GM23338 (cell line): ENCODE results near the gene LRIG1. TPM values are rescaled to one million over a fixed set of nuclear protein-coding genes. Genes with fewer than 3 reads are reported as not detected.

Experiments
- ATAC-seq: fragments of 200-7000 bp; cut with Tn5 transposase; 3 replicates; pipeline ENCODE4 v1.9.1; 2020
- DNase-seq: peaks from one replicate; pipeline ENCODE4 v3.0.0-alpha.2; 2015; ENCODE audit warnings: low spot score
- H2AFZ ChIP-seq: fragments of 200-600 bp; sonication (generic); 2 replicates; pipeline ENCODE4 v1.8.0; 2016; ENCODE audit warnings: antibody characterized with exemption, mild to moderate bottlenecking, moderate library complexity
- H3F3A ChIP-seq: fragments of 200-600 bp; sonication (generic); replicated peaks from 2 replicates; pipeline ENCODE4 v1.8.0; 2017; ENCODE audit warnings: antibody characterized with exemption, mixed run types, low read depth
- H3K27ac ChIP-seq: fragments of 200-600 bp; sonication (generic); 2 replicates; pipeline ENCODE4 v1.6.1; 2016; ENCODE audit warnings: low read depth
- H3K27me3 ChIP-seq: fragments of 200-600 bp; sonication (generic); 2 replicates; pipeline ENCODE4 v1.8.0; 2016; ENCODE audit warnings: mild to moderate bottlenecking, mixed run types, moderate library complexity; ENCODE audit not compliant: insufficient read depth
- H3K36me3 ChIP-seq: fragments of 200-600 bp; sonication (generic); 2 replicates; pipeline ENCODE4 v1.8.0; 2016; ENCODE audit warnings: mild to moderate bottlenecking; ENCODE audit not compliant: insufficient read depth
- H3K4me1 ChIP-seq: fragments of 200-600 bp; sonication (generic); 2 replicates; pipeline ENCODE4 v1.8.0; 2016; ENCODE audit warnings: mild to moderate bottlenecking, moderate library complexity; ENCODE audit not compliant: insufficient read depth
- H3K4me2 ChIP-seq: fragments of 200-600 bp; sonication (generic); 2 replicates; pipeline ENCODE4 v1.7.1; 2017; ENCODE audit warnings: mixed run types
- H3K4me3 ChIP-seq: fragments of 200-600 bp; sonication (generic); 2 replicates; pipeline ENCODE4 v1.6.1; 2016; ENCODE audit warnings: mixed run types
- H3K79me2 ChIP-seq: fragments of 200-600 bp; sonication (generic); replicated peaks from 2 replicates; pipeline ENCODE4 v1.8.0; 2017; ENCODE audit warnings: mild to moderate bottlenecking; ENCODE audit not compliant: insufficient read depth
- H3K9me2 ChIP-seq: fragments of 200-600 bp; sonication (generic); 2 replicates; pipeline ENCODE4 v1.8.0; 2017; ENCODE audit not compliant: insufficient read depth
- H4K20me1 ChIP-seq: fragments of 200-600 bp; sonication (generic); replicated peaks from 2 replicates; pipeline ENCODE4 v1.8.0; 2017; ENCODE audit warnings: mild to moderate bottlenecking; ENCODE audit not compliant: insufficient read depth
- H3K27ac Mint-ChIP-seq: 2 replicates; pipeline ENCODE4 v1.8.0; 2020; ENCODE audit warnings: inconsistent platforms, mild to moderate bottlenecking, moderate library complexity, mixed read lengths
- H3K27me3 Mint-ChIP-seq: 3 replicates; pipeline ENCODE4 v1.8.0; 2022; ENCODE audit warnings: low read depth, mild to moderate bottlenecking, moderate library complexity, mixed read lengths, inconsistent platforms; ENCODE audit not compliant: insufficient read depth, poor library complexity
- H3K36me3 Mint-ChIP-seq: 3 replicates; pipeline ENCODE4 v1.8.0; 2021; ENCODE audit warnings: low read depth, mild to moderate bottlenecking, inconsistent platforms, moderate library complexity, mixed read lengths
- H3K4me1 Mint-ChIP-seq: 3 replicates; pipeline ENCODE4 v1.8.0; 2020; ENCODE audit warnings: mild to moderate bottlenecking, inconsistent platforms, mixed read lengths
- H3K4me3 Mint-ChIP-seq: 3 replicates; pipeline ENCODE4 v1.8.0; 2021; ENCODE audit warnings: moderate library complexity, mild to moderate bottlenecking, inconsistent platforms, mixed read lengths
- H3K9me3 Mint-ChIP-seq: 3 replicates; pipeline ENCODE4 v1.8.0; 2020; ENCODE audit warnings: moderate library complexity, mild to moderate bottlenecking, inconsistent platforms, mixed read lengths
- CREB1 ChIP-seq: fragments of 250-450 bp; sonication (Bioruptor Pico); IDR thresholded peaks from 2 replicates; pipeline ENCODE4 v1.5.0; 2020; ENCODE audit warnings: low read depth, mild to moderate bottlenecking, moderate library complexity
- EZH2 ChIP-seq: fragments of 200-600 bp; sonication (generic); IDR thresholded peaks from one replicate; pipeline ENCODE4 v1.8.0; 2017; ENCODE audit warnings: antibody characterized with exemption, mild to moderate bottlenecking, low read depth; ENCODE audit not compliant: unreplicated experiment
- EZH2phosphoT487 ChIP-seq: fragments of 200-600 bp; sonication (generic); IDR thresholded peaks from one replicate; pipeline ENCODE4 v1.8.1; 2018; ENCODE audit warnings: antibody characterized with exemption; ENCODE audit not compliant: unreplicated experiment
- NANOG ChIP-seq: IDR thresholded peaks from 2 replicates; pipeline ENCODE4 v1.6.1; 2016; ENCODE audit warnings: antibody characterized with exemption, borderline replicate concordance
- POLR2AphosphoS5 ChIP-seq: IDR thresholded peaks from 2 replicates; pipeline ENCODE4 v1.6.1; 2016; ENCODE audit warnings: antibody characterized with exemption, low read depth
- STAT1 ChIP-seq: IDR thresholded peaks from one replicate; pipeline ENCODE4 v1.6.1; 2016; ENCODE audit warnings: antibody characterized with exemption; ENCODE audit not compliant: unreplicated experiment
- ZNF114 ChIP-seq: fragments of 250-450 bp; sonication (Bioruptor Pico); IDR thresholded peaks from 2 replicates; pipeline ENCODE4 v1.5.0; 2020; ENCODE audit warnings: mild to moderate bottlenecking, moderate library complexity
- ZNF331 ChIP-seq: fragments of 250-450 bp; sonication (Bioruptor Pico); IDR thresholded peaks from 2 replicates; pipeline ENCODE4 v1.5.0; 2020; ENCODE audit warnings: low read depth, mild to moderate bottlenecking, moderate library complexity
- polyA plus RNA-seq: library from polyadenylated mRNA; unstranded; fragments of >200 nt; fragmentation: Nextera tagmentation; extraction: Ambion mirVana; gene quantifications from 2 replicates; pipeline ENCODE4 v1.2.1, GENCODE V29; 2016
- total RNA-seq: library from RNA; depleted of rRNA; stranded (reverse); fragments of >200 nt; shearing (Covaris generic); gene quantifications from 2 replicates; pipeline ENCODE4 v1.2.3, GENCODE V29; 2014
- TF ChIP-seq, protein P1 (sequence below): IDR thresholded peaks from 2 replicates; pipeline ENCODE4 v1.6.1; 2016; ENCODE audit warnings: antibody characterized with exemption
- TF ChIP-seq, protein P2 (sequence below), 2 experiments: fragments of 200-600 bp in 1 of 2; sonication (generic) in 1 of 2; conservative IDR thresholded peaks; 2 replicates each; pipeline versions ENCODE4 v1.5.1 to v1.6.1; 2016 to 2017; ENCODE audit warnings: antibody characterized with exemption in 2 of 2, low read depth in 2 of 2, mild to moderate bottlenecking in 2 of 2, moderate library complexity in 1 of 2
- TF ChIP-seq, protein P3 (sequence below): IDR thresholded peaks from one replicate; pipeline ENCODE4 v1.6.1; 2018; ENCODE audit warnings: antibody characterized with exemption; ENCODE audit not compliant: unreplicated experiment

LRIG1 gene
- total and polyA plus RNA-seq, 2 experiments from 2014 or later = 40.0 to 134 TPM

DNA sequence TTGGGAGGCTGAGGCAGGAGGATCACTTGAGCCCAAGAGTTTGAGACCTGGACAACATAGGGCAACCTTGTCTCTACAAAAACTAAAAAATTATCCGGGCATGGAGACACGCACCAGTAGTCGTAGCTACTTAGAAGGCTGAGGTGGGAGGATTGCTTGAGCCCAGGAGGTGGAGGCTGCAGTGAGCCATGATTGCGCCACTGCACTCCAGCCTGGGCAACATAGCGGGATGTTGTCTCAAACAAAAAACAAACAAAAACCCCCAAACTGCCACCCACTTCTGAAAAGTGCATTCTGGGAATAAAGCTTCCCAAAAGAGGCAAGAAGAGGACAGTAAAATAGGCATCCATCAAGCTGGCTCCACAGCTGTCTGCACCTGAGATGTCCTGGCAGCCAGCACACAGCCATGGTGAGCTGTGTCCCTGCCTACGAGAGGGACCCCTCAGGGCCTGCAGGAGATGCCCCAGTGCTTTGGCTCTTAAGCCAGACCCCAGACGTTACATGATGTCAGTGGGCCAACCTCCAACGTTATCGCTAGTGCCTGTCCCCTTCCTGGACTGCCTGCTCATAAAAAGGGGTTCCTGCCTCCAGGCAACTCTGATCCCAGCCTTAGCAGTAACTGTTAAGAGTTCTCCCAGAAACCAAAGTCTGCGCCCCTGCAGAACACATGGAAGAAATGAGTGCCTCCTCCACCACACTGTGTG, 101.1 kb downstream of the LRIG1 start:
- no peaks in the 10 kb centered on the region; the same call in 2 of the 3 replicates for H3K9me3 Mint-ChIP-seq
- TF ChIP-seq STAT1 = no peak
- TF ChIP-seq CREB1 (CRISPR knock-in tag) = no peak
- no peak for TF ChIP-seq ZNF331 (CRISPR knock-in tag)
- TF ChIP-seq ZNF114 (CRISPR knock-in tag) = no peak
- TF ChIP-seq, protein P1, sequence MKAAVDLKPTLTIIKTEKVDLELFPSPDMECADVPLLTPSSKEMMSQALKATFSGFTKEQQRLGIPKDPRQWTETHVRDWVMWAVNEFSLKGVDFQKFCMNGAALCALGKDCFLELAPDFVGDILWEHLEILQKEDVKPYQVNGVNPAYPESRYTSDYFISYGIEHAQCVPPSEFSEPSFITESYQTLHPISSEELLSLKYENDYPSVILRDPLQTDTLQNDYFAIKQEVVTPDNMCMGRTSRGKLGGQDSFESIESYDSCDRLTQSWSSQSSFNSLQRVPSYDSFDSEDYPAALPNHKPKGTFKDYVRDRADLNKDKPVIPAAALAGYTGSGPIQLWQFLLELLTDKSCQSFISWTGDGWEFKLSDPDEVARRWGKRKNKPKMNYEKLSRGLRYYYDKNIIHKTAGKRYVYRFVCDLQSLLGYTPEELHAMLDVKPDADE = no peak
- TF ChIP-seq, protein P2, sequence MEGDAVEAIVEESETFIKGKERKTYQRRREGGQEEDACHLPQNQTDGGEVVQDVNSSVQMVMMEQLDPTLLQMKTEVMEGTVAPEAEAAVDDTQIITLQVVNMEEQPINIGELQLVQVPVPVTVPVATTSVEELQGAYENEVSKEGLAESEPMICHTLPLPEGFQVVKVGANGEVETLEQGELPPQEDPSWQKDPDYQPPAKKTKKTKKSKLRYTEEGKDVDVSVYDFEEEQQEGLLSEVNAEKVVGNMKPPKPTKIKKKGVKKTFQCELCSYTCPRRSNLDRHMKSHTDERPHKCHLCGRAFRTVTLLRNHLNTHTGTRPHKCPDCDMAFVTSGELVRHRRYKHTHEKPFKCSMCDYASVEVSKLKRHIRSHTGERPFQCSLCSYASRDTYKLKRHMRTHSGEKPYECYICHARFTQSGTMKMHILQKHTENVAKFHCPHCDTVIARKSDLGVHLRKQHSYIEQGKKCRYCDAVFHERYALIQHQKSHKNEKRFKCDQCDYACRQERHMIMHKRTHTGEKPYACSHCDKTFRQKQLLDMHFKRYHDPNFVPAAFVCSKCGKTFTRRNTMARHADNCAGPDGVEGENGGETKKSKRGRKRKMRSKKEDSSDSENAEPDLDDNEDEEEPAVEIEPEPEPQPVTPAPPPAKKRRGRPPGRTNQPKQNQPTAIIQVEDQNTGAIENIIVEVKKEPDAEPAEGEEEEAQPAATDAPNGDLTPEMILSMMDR (conservative IDR thresholded peaks at IDR 0.05; ENCODE audit: low read depth in 2 of 2) = no peak
- TF ChIP-seq EZH2 = no peak
- TF ChIP-seq EZH2phosphoT487 = no peak
- no peak for DNase-seq
- H3K4me3 Mint-ChIP-seq = no peak overlapping the region
- peaks cover 33% of the 10 kb centered on the region for H4K20me1 ChIP-seq
- H3K27ac Mint-ChIP-seq = peak overlapping the region; percentile 70; the same call in 1 of the 2 replicates
- peaks cover 28% of the 10 kb centered on the region for H3K36me3 ChIP-seq
- peaks cover 97% of the 10 kb centered on the region for H3K36me3 Mint-ChIP-seq
- H3K4me2 ChIP-seq = no peak overlapping the region
- no peaks in the 10 kb centered on the region for H3K27me3 ChIP-seq
- H3K4me1 ChIP-seq = peaks cover 14% of the 10 kb centered on the region
- H3K4me1 Mint-ChIP-seq = peaks cover 48% of the 10 kb centered on the region
- H3K27ac ChIP-seq = no peak overlapping the region
- no peaks in the 10 kb centered on the region; the same call in 1 of the 2 replicates for H3K9me2 ChIP-seq
- H3K4me3 ChIP-seq = no peak overlapping the region
- ATAC-seq = no peak
- peaks cover 22% of the 10 kb centered on the region for H3K27me3 Mint-ChIP-seq
- peaks cover 33% of the 10 kb centered on the region for H3K79me2 ChIP-seq
- no peaks in the 10 kb centered on the region for H3F3A ChIP-seq
- no peak overlapping the region for H2AFZ ChIP-seq

DNA sequence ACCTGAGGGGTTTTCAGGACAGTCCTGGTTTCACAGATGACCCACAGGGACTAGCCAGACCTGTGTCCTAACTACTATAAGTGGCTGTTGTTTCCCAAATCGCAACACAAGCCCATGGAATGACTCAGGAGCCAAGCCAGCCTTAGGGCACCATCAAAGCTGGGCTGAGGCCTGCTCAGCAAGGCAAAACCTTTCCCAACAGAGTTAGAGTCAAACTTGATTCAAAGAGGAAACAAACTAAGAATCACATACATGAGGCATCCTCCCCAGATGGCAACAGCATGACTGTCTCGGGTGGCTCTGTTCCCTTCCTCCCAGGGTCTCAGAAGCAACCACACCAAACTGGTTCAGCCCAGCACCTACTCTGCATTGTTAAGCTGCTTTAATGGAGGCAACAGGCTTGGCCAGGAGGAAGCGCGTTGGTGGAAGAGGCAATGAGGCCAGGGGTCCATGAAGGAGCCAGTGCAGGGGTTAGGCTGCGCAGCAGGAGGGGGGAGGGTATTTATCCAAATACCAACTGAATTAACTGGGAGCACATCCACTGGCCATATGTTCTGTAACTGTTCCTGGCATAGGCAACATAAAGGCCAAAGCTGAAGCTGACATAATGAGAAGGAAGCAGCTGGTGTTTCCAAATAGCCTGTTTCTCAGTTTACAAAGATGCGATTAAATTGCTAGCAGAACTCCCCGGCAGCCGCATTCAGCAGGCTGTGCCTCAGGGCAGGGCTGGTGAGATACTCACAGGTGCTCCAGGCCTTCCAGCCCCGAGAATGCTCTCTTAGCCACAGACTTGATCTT, 102.4 kb downstream of the LRIG1 start:
- Mint-ChIP-seq H3K4me3 (no peak overlapping the region), H3K9me3 (no peaks in the 10 kb centered on the region; the same call in 2 of the 3 replicates), H3K27me3 (peaks cover 25% of the 10 kb centered on the region), H3K4me1 (peaks cover 41% of the 10 kb centered on the region), H3K27ac (peak overlapping the region; percentile 85), H3K36me3 (peaks cover 97% of the 10 kb centered on the region)
- Histone ChIP-seq H3K4me2 (no peak overlapping the region), H3K27ac (0 out of 2 replicates have a peak overlapping the region, but pooled peaks have one; percentile 84), H3K4me3 (no peak overlapping the region), H3K9me2 (no peaks in the 10 kb centered on the region; the same call in 1 of the 2 replicates), H3K79me2 (peaks cover 25% of the 10 kb centered on the region), H3K36me3 (peaks cover 26% of the 10 kb centered on the region), H2AFZ (no peak overlapping the region), H3K27me3 (no peaks in the 10 kb centered on the region), H3K4me1 (peaks cover 14% of the 10 kb centered on the region), H3F3A (no peaks in the 10 kb centered on the region), H4K20me1 (peaks cover 27% of the 10 kb centered on the region)
- no peak for DNase-seq
- no peak for ATAC-seq
- TF ChIP-seq, protein P3, sequence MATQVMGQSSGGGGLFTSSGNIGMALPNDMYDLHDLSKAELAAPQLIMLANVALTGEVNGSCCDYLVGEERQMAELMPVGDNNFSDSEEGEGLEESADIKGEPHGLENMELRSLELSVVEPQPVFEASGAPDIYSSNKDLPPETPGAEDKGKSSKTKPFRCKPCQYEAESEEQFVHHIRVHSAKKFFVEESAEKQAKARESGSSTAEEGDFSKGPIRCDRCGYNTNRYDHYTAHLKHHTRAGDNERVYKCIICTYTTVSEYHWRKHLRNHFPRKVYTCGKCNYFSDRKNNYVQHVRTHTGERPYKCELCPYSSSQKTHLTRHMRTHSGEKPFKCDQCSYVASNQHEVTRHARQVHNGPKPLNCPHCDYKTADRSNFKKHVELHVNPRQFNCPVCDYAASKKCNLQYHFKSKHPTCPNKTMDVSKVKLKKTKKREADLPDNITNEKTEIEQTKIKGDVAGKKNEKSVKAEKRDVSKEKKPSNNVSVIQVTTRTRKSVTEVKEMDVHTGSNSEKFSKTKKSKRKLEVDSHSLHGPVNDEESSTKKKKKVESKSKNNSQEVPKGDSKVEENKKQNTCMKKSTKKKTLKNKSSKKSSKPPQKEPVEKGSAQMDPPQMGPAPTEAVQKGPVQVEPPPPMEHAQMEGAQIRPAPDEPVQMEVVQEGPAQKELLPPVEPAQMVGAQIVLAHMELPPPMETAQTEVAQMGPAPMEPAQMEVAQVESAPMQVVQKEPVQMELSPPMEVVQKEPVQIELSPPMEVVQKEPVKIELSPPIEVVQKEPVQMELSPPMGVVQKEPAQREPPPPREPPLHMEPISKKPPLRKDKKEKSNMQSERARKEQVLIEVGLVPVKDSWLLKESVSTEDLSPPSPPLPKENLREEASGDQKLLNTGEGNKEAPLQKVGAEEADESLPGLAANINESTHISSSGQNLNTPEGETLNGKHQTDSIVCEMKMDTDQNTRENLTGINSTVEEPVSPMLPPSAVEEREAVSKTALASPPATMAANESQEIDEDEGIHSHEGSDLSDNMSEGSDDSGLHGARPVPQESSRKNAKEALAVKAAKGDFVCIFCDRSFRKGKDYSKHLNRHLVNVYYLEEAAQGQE = no peak
- TF ChIP-seq ZNF331 (CRISPR knock-in tag) = no peak
- TF ChIP-seq, protein P1 = no peak
- TF ChIP-seq EZH2 = no peak
- no peak for TF ChIP-seq POLR2AphosphoS5
- TF ChIP-seq NANOG = no peak
- TF ChIP-seq, protein P2 (conservative IDR thresholded peaks at IDR 0.05; ENCODE audit: low read depth in 2 of 2) = no peak
- TF ChIP-seq CREB1 (CRISPR knock-in tag) = no peak
- TF ChIP-seq EZH2phosphoT487 = no peak
